H1 (cell line): ENCODE measurements around the gene EPN2. TPM values are rescaled to one million over a fixed set of nuclear protein-coding genes. Genes with fewer than 3 reads are reported as not detected.
A peak's percentile ranks its signal among the peaks of the same experiment; 100 is the strongest.

Experiments
- CTCF ChIA-PET: fragments of 300-600 bp; sonication (Branson Sonifier 250); formaldehyde crosslinking; loops from one replicate; lab custom pipeline; 2021; ENCODE audit not compliant: partially characterized antibody; lab: Charles Lee
- POLR2A ChIA-PET: fragments of 300-600 bp; sonication (Branson Sonifier 250); formaldehyde crosslinking; loops from one replicate; lab custom pipeline; 2021; ENCODE audit warnings: inconsistent platforms; ENCODE audit not compliant: partially characterized antibody; lab: Charles Lee
- DNase-seq, 2 experiments: peaks; one replicate each; pipeline versions ENCODE4 v3.0.0 to v3.0.0-alpha.2; 2010 to 2022; ENCODE audit warnings: low spot score in 2 of 2, low read depth in 1 of 2, mixed read lengths in 1 of 2
- FAIRE-seq: peaks from 2 replicates; lab custom pipeline; 2011; peaks lifted over from hg19 to GRCh38; lab: Jason Lieb, UNC
- H2AFZ ChIP-seq: 2 replicates; pipeline ENCODE4 v1.8.1; 2012; ENCODE audit warnings: low read length, inconsistent platforms
- H2AK5ac ChIP-seq: 2 replicates; pipeline ENCODE4 v1.6.1; 2013; ENCODE audit warnings: low read depth, low read length
- H2BK120ac ChIP-seq: replicated peaks from 2 replicates; pipeline ENCODE3; 2013; ENCODE audit warnings: low read depth, low read length, inconsistent platforms
- H2BK12ac ChIP-seq: 2 replicates; pipeline ENCODE4 v1.6.1; 2013; ENCODE audit warnings: low read depth, low read length
- H2BK15ac ChIP-seq: 2 replicates; pipeline ENCODE4 v1.6.1; 2013; ENCODE audit warnings: low read length
- H2BK20ac ChIP-seq: 2 replicates; pipeline ENCODE4 v1.6.1; 2013; ENCODE audit warnings: low read length
- H2BK5ac ChIP-seq: 2 replicates; pipeline ENCODE4 v1.6.1; 2013; ENCODE audit warnings: low read depth, low read length
- H3K14ac ChIP-seq: 2 replicates; pipeline ENCODE4 v1.6.1; 2013; ENCODE audit warnings: inconsistent platforms; ENCODE audit not compliant: insufficient read length
- H3K18ac ChIP-seq: 2 replicates; pipeline ENCODE4 v1.6.1; 2013; ENCODE audit warnings: low read length; ENCODE audit errors: extremely low read depth
- H3K23ac ChIP-seq: 2 replicates; pipeline ENCODE4 v1.6.1; 2013; ENCODE audit warnings: inconsistent platforms; ENCODE audit not compliant: insufficient read length
- H3K23me2 ChIP-seq: 2 replicates; pipeline ENCODE4 v1.6.1; 2013; ENCODE audit warnings: low read depth, low read length
- H3K27ac ChIP-seq: 2 replicates; pipeline ENCODE4 v1.6.1; 2011; ENCODE audit warnings: low read depth, low read length, inconsistent platforms
- H3K27me3 ChIP-seq, 4 experiments: replicated peaks in 1 of 4; 1 replicate in 1 of 4; 2 replicates in 3 of 4; pipeline versions ENCODE4 v1.6.1 to v1.8.1; 2011 to 2013; ENCODE audit warnings: low read length in 3 of 4, mild to moderate bottlenecking in 3 of 4, inconsistent platforms in 2 of 4, mixed read lengths in 2 of 4, moderate library complexity in 1 of 4; ENCODE audit not compliant: control insufficient read depth in 3 of 4, insufficient read depth in 3 of 4; ENCODE audit errors: extremely low read depth in 1 of 4
- H3K36me3 ChIP-seq, 4 experiments: 2 replicates each; pipeline versions ENCODE4 v1.6.1 to v1.8.1; 2011 to 2013; ENCODE audit warnings: mild to moderate bottlenecking in 4 of 4, low read length in 3 of 4, moderate library complexity in 2 of 4, control low read depth in 1 of 4, inconsistent platforms in 1 of 4; ENCODE audit not compliant: insufficient read depth in 4 of 4, control insufficient read depth in 2 of 4
- H3K4ac ChIP-seq: replicated peaks from 2 replicates; pipeline ENCODE3; 2013; ENCODE audit warnings: low read length, low read depth, mixed read lengths, inconsistent platforms; ENCODE audit not compliant: insufficient read length
- H3K4me1 ChIP-seq, 4 experiments: replicated peaks in 1 of 4; 1 replicate in 1 of 4; 2 replicates in 3 of 4; pipeline versions ENCODE4 v1.6.1 to v1.8.1; 2011 to 2013; ENCODE audit warnings: low read length in 3 of 4, inconsistent platforms in 2 of 4, mixed read lengths in 1 of 4; ENCODE audit not compliant: insufficient read depth in 4 of 4, control insufficient read depth in 3 of 4
- H3K4me2 ChIP-seq, 2 experiments: 2 replicates each; pipeline versions ENCODE4 v1.6.1 to v1.8.1; 2011 to 2013; ENCODE audit warnings: low read depth in 2 of 2, low read length in 2 of 2, control low read depth in 1 of 2, inconsistent platforms in 1 of 2, mild to moderate bottlenecking in 1 of 2; ENCODE audit not compliant: insufficient read depth in 1 of 2
- H3K4me3 ChIP-seq, 4 experiments: fragments of 200-600, 300-600 bp in 1 of 4; sonication (generic), shearing (Covaris generic), sonication (Bioruptor Twin) in 1 of 4; 2 replicates each; pipeline versions ENCODE4 v1.5.1 to v1.8.1; 2011 to 2016; ENCODE audit warnings: low read length in 4 of 4, low read depth in 3 of 4, control low read depth in 2 of 4, inconsistent platforms in 2 of 4, mild to moderate bottlenecking in 2 of 4, mixed read lengths in 1 of 4, moderate library complexity in 1 of 4; ENCODE audit not compliant: insufficient read depth in 2 of 4; ENCODE audit errors: extremely low read depth in 1 of 4
- H3K56ac ChIP-seq: replicated peaks from 2 replicates; pipeline ENCODE3; 2013; ENCODE audit warnings: low read depth, mild to moderate bottlenecking, mixed read lengths, low read length, inconsistent platforms; ENCODE audit not compliant: insufficient read length
- H3K79me1 ChIP-seq: 2 replicates; pipeline ENCODE4 v1.6.1; 2013; ENCODE audit warnings: low read depth, low read length, control low read depth
- H3K79me2 ChIP-seq, 2 experiments: 2 replicates each; pipeline versions ENCODE4 v1.6.1 to v1.8.1; 2012 to 2013; ENCODE audit warnings: low read length in 2 of 2, mild to moderate bottlenecking in 2 of 2, inconsistent platforms in 1 of 2; ENCODE audit not compliant: insufficient read depth in 2 of 2, control insufficient read depth in 1 of 2
- H3K9ac ChIP-seq, 4 experiments: replicated peaks in 1 of 4; 1 replicate in 1 of 4; 2 replicates in 3 of 4; pipeline versions ENCODE4 v1.6.1 to v1.8.1; 2011 to 2013; ENCODE audit warnings: low read depth in 3 of 4, low read length in 3 of 4, control low read depth in 2 of 4, mild to moderate bottlenecking in 2 of 4, moderate library complexity in 2 of 4, inconsistent platforms in 1 of 4; ENCODE audit errors: extremely low read depth in 1 of 4
- H3K9me3 ChIP-seq, 2 experiments: 2 replicates each; pipeline versions ENCODE4 v1.6.1 to v1.8.1; 2012 to 2013; ENCODE audit warnings: mild to moderate bottlenecking in 2 of 2, moderate library complexity in 2 of 2, control low read depth in 1 of 2, inconsistent platforms in 1 of 2, low read depth in 1 of 2, low read length in 1 of 2, mixed read lengths in 1 of 2; ENCODE audit not compliant: insufficient read depth in 2 of 2
- H4K20me1 ChIP-seq, 2 experiments: replicated peaks in 1 of 2; 2 replicates each; pipeline versions ENCODE3 to v1.8.1; 2011 to 2013; ENCODE audit warnings: inconsistent platforms in 2 of 2, low read length in 2 of 2, mild to moderate bottlenecking in 1 of 2; ENCODE audit not compliant: insufficient read depth in 2 of 2, control insufficient read depth in 1 of 2
- H4K5ac ChIP-seq: 2 replicates; pipeline ENCODE4 v1.6.1; 2013; ENCODE audit warnings: low read length, low read depth, mixed read lengths, inconsistent platforms; ENCODE audit not compliant: insufficient read length
- H4K8ac ChIP-seq: 2 replicates; pipeline ENCODE4 v1.8.0; 2013; ENCODE audit warnings: mild to moderate bottlenecking, moderate library complexity, low read length, inconsistent platforms; ENCODE audit not compliant: insufficient read depth; ENCODE audit errors: extremely low read depth
- H4K91ac ChIP-seq: replicated peaks from 2 replicates; pipeline ENCODE3; 2013; ENCODE audit warnings: low read length, mixed read lengths, inconsistent platforms; ENCODE audit not compliant: insufficient read length
- BCL11A ChIP-seq, 2 experiments: IDR thresholded peaks; one replicate each; pipeline ENCODE4 v1.6.1; 2011; ENCODE audit warnings: low read depth in 2 of 2, low read length in 2 of 2, mild to moderate bottlenecking in 2 of 2
- CEBPB ChIP-seq: IDR thresholded peaks from 2 replicates; pipeline ENCODE4 v1.6.1; 2012; ENCODE audit warnings: low read depth, low read length
- E2F6 ChIP-seq: IDR thresholded peaks from 2 replicates; pipeline ENCODE4 v1.6.1; 2012; ENCODE audit warnings: inconsistent platforms
- FOSL1 ChIP-seq: IDR thresholded peaks from 2 replicates; pipeline ENCODE4 v1.6.1; 2011; ENCODE audit warnings: mild to moderate bottlenecking, low read depth, low read length, moderate library complexity; ENCODE audit not compliant: insufficient read depth
- MAFK ChIP-seq: IDR thresholded peaks from 2 replicates; pipeline ENCODE4 v1.6.1; 2012; ENCODE audit warnings: low read depth, mild to moderate bottlenecking, improper control_type of control experiment, low read length
- NANOG ChIP-seq: IDR thresholded peaks from 2 replicates; pipeline ENCODE4 v1.6.1; 2011; ENCODE audit warnings: low read length, low read depth, mild to moderate bottlenecking, inconsistent platforms; ENCODE audit not compliant: insufficient read depth, poor library complexity, severe bottlenecking
- POLR2AphosphoS5 ChIP-seq: IDR thresholded peaks from 2 replicates; pipeline ENCODE4 v1.6.1; 2011; ENCODE audit warnings: low read depth, low read length
- RBBP5 ChIP-seq: IDR thresholded peaks from 2 replicates; pipeline ENCODE4 v1.7.1; 2012; ENCODE audit warnings: low read depth, mild to moderate bottlenecking, inconsistent platforms, low read length, moderate library complexity, borderline replicate concordance
- RFX5 ChIP-seq: IDR thresholded peaks from 2 replicates; pipeline ENCODE4 v1.6.1; 2011; ENCODE audit warnings: low read depth, low read length, improper control_type of control experiment, borderline replicate concordance
- RNF2 ChIP-seq: fragments of 200-900, 300-1000 bp; sonication (generic); IDR thresholded peaks from 2 replicates; pipeline ENCODE4 v1.7.1; 2016; ENCODE audit warnings: borderline replicate concordance, low read depth, mild to moderate bottlenecking, antibody characterized with exemption, low read length; ENCODE audit not compliant: poor library complexity, severe bottlenecking; ENCODE audit errors: missing control alignments
- SAP30 ChIP-seq: fragments of 300-600 bp; sonication (generic); IDR thresholded peaks from 2 replicates; pipeline ENCODE4 v1.7.1; 2012; ENCODE audit warnings: low read length, moderate library complexity, mild to moderate bottlenecking, inconsistent platforms; ENCODE audit not compliant: insufficient read depth, insufficient replicate concordance
- SIX5 ChIP-seq: IDR thresholded peaks from 2 replicates; pipeline ENCODE4 v1.6.1; 2011; ENCODE audit warnings: mild to moderate bottlenecking, low read depth, low read length
- TBP ChIP-seq: IDR thresholded peaks from 2 replicates; pipeline ENCODE4 v1.6.1; 2011; ENCODE audit warnings: low read depth, low read length, improper control_type of control experiment
- TEAD4 ChIP-seq: IDR thresholded peaks from 2 replicates; pipeline ENCODE4 v1.6.1; 2012; ENCODE audit warnings: low read depth, low read length, inconsistent platforms, mixed read lengths
- WGBS, 2 experiments: shearing (Covaris generic) in 1 of 2; methylation state at CpG; one replicate each; pipeline versions ENCODE4 v1.1.6 to v1.1.7; 2013 to 2015; ENCODE audit warnings: low lambda C conversion rate in 2 of 2, mixed read lengths in 2 of 2, inconsistent platforms in 1 of 2, low coverage in 1 of 2, missing lambda C conversion rate in 1 of 2; ENCODE audit not compliant: insufficient replicate concordance in 2 of 2, insufficient coverage in 1 of 2, insufficient read length in 1 of 2; ENCODE audit errors: extremely low coverage in 1 of 2, missing lambda C conversion rate in 1 of 2; 5-methylcytosine and 5-hydroxymethylcytosine counted together
- polyA plus RNA-seq, 7 experiments: library from polyadenylated mRNA; depleted of rRNA in 3 of 7; stranded (reverse) in 5 of 7; unstranded in 2 of 7; fragments of >200 nt in 5 of 7; fragments of 200-250 nt in 2 of 7; gene quantifications; 1 replicate in 5 of 7; 2 replicates in 1 of 7; 4 replicates in 1 of 7; pipeline versions ENCODE4 v1.2.1 to v1.2.3, GENCODE V29; 2011 to 2013; ENCODE audit warnings: missing spikeins in 2 of 7, mixed read lengths in 2 of 7
- total RNA-seq: library from RNA; stranded (reverse); fragmentation: NEBNext Ultra II Directional; extraction: Animal tissue kit (Norgen Biotek cat#: 25700); gene quantifications from 2 replicates; pipeline ENCODE4 v1.2.1, GENCODE V29; 2021

The EPN2 gene
- total and polyA plus RNA-seq, 2 of the 8 experiments (the other 6 are each of a cell fraction or from before 2014, with no cell fraction given) = 28.7 to 55.8 TPM

- no peaks in the 10 kb centered on the region for H3K9me3 ChIP-seq
- no peak overlapping the region for H2AK5ac ChIP-seq
- DNase-seq = no peak
- H3K23me2 ChIP-seq = no peaks in the 10 kb centered on the region
- no peak overlapping the region for H3K4me2 ChIP-seq
- H3K79me1 ChIP-seq = peaks cover 8% of the 10 kb centered on the region; the same call in 1 of the 2 replicates
- H2BK20ac ChIP-seq = no peak overlapping the region
- no peak overlapping the region for H2BK12ac ChIP-seq
- H3K36me3 ChIP-seq = no peaks in the 10 kb centered on the region
- no peaks in the 10 kb centered on the region for H3K27me3 ChIP-seq
- FAIRE-seq = no peak
- no peak overlapping the region for H3K4me3 ChIP-seq
- H2AFZ ChIP-seq = no peak overlapping the region
- H3K27ac ChIP-seq = no peak overlapping the region
- H4K8ac ChIP-seq = no peak overlapping the region
- 0 out of 2 replicates have a peak overlapping the region, but pooled peaks have one; percentile 24 for H2BK5ac ChIP-seq
- no peak overlapping the region for H3K9ac ChIP-seq
- POLR2A ChIA-PET = no interaction called here
- H3K14ac ChIP-seq = no peak overlapping the region
- H4K20me1 ChIP-seq = peaks cover 11 to 14% of the 10 kb centered on the region in 2 experiments
- no peak overlapping the region for H3K56ac ChIP-seq
- no peak overlapping the region for H4K5ac ChIP-seq
- H3K4me1 ChIP-seq = peaks cover 3 to 13% (median 8%) of the 10 kb centered on the region in 4 experiments
- no peak overlapping the region for H3K4ac ChIP-seq
- no peak overlapping the region for H3K23ac ChIP-seq
- H4K91ac ChIP-seq = no peak overlapping the region
- WGBS, 2 experiments = 96% methylated on average over 4 of the region's 4 CpGs; no CpG with 5 or more reads in 1 of the 2 experiments
- CTCF ChIA-PET = interaction anchor here (0.9 to 3.5 kb wide), 3 partner anchors 13 to 37 kb away, joined by 3 to 10 read pairs (median 4); no protein-coding TSS in a partner anchor
- no peak overlapping the region for H2BK120ac ChIP-seq
- H2BK15ac ChIP-seq = no peak overlapping the region
- H3K18ac ChIP-seq = no peak overlapping the region
- H3K79me2 ChIP-seq = peaks cover 0 to 24% of the 10 kb centered on the region in 2 experiments; a peak in 2 of 4 replicates
- TF ChIP-seq SIX5 = no peak
- no peak for TF ChIP-seq POLR2AphosphoS5
- TF ChIP-seq BCL11A (IDR thresholded peaks at IDR 0.05; ENCODE audit: low read depth in 2 of 2, low read length in 2 of 2) = no peak
- TF ChIP-seq SAP30 = no peak
- TF ChIP-seq MAFK = no peak
- TF ChIP-seq NANOG = no peak
- no peak for TF ChIP-seq RBBP5
- TF ChIP-seq RNF2 = no peak
- TF ChIP-seq CEBPB = no peak
- TF ChIP-seq RFX5 = no peak
- no peak for TF ChIP-seq TBP
- TF ChIP-seq FOSL1 = no peak
- TF ChIP-seq E2F6 = no peak
- TF ChIP-seq TEAD4 = no peak
These were observed 55.2 kb downstream of the EPN2 start for GRCh38 chr17:19292377-19292711.
